IMR-90 (cell line): ENCODE results near the gene PMPCA. TPM values are rescaled to one million over a fixed set of nuclear protein-coding genes. Genes with fewer than 3 reads are reported as not detected.

Experiments
- ATAC-seq: fragments of 200-7000 bp; cut with Tn5 transposase; 2 replicates; pipeline ENCODE4 v1.9.1; 2020; ENCODE audit warnings: low read depth, mild to moderate bottlenecking, moderate library complexity
- BruUV-seq: library from RNA; stranded (reverse); fragments of 400-500 nt; replicated peaks from 2 replicates; lab custom pipeline; 2021; lab: Mats Ljungman, UMichigan
- CTCF ChIA-PET: fragments of 300-600 bp; formaldehyde crosslinking; extraction: SDS; loops from one replicate; lab custom pipeline; 2021; ENCODE audit warnings: antibody characterized with exemption; lab: Yijun Ruan, JAX
- POLR2A ChIA-PET: fragments of 300-600 bp; sonication (Branson Sonifier 250); formaldehyde crosslinking; loops from one replicate; lab custom pipeline; 2022; ENCODE audit warnings: antibody characterized with exemption; ENCODE audit not compliant: unreplicated experiment; lab: Charles Lee
- DNase-seq: peaks from one replicate; pipeline ENCODE4 v3.0.0; 2013
- H2AFZ ChIP-seq: replicated peaks from 2 replicates; pipeline ENCODE3; 2013; ENCODE audit warnings: low read length, mild to moderate bottlenecking; ENCODE audit not compliant: poor library complexity
- H2AK5ac ChIP-seq: 2 replicates; pipeline ENCODE4 v1.6.1; 2013; ENCODE audit warnings: low read depth, low read length, inconsistent platforms
- H2AK9ac ChIP-seq: replicated peaks from 2 replicates; pipeline ENCODE3; 2013; ENCODE audit warnings: mild to moderate bottlenecking, low read depth, low read length, moderate library complexity; ENCODE audit not compliant: poor library complexity
- H2BK120ac ChIP-seq: 2 replicates; pipeline ENCODE4 v1.6.1; 2013; ENCODE audit warnings: low read depth, low read length, inconsistent platforms
- H2BK15ac ChIP-seq: 3 replicates; pipeline ENCODE4 v1.6.1; 2013; ENCODE audit warnings: low read depth, low read length, inconsistent platforms
- H2BK20ac ChIP-seq: 2 replicates; pipeline ENCODE4 v1.6.1; 2013; ENCODE audit warnings: low read depth, mild to moderate bottlenecking, inconsistent platforms, low read length, moderate library complexity
- H2BK5ac ChIP-seq: 2 replicates; pipeline ENCODE4 v1.6.1; 2013; ENCODE audit warnings: mild to moderate bottlenecking, low read depth, low read length, inconsistent platforms; ENCODE audit not compliant: poor library complexity, severe bottlenecking
- H3K14ac ChIP-seq: replicated peaks from 2 replicates; pipeline ENCODE4 v1.6.1; 2013; ENCODE audit warnings: low read depth, low read length, inconsistent platforms
- H3K18ac ChIP-seq: 2 replicates; pipeline ENCODE4 v1.6.1; 2013; ENCODE audit warnings: low read depth, low read length, control low read depth
- H3K23ac ChIP-seq: 2 replicates; pipeline ENCODE4 v1.6.1; 2013; ENCODE audit warnings: low read depth, low read length, inconsistent platforms
- H3K27ac ChIP-seq: 2 replicates; pipeline ENCODE4 v1.5.1; 2013; ENCODE audit warnings: mild to moderate bottlenecking, control low read depth, low read length; ENCODE audit not compliant: insufficient read depth
- H3K27me3 ChIP-seq: 2 replicates; pipeline ENCODE4 v1.6.1; 2013; ENCODE audit warnings: low read length; ENCODE audit not compliant: control insufficient read depth, insufficient read depth
- H3K36me3 ChIP-seq: 2 replicates; pipeline ENCODE4 v1.6.1; 2013; ENCODE audit warnings: low read length, mixed read lengths; ENCODE audit not compliant: control insufficient read depth, insufficient read depth
- H3K4ac ChIP-seq: 2 replicates; pipeline ENCODE4 v1.6.1; 2013; ENCODE audit warnings: low read depth, low read length, inconsistent platforms
- H3K4me1 ChIP-seq: 2 replicates; pipeline ENCODE4 v1.6.1; 2013; ENCODE audit warnings: low read length, mixed read lengths; ENCODE audit not compliant: control insufficient read depth, insufficient read depth
- H3K4me2 ChIP-seq: 2 replicates; pipeline ENCODE4 v1.6.1; 2013; ENCODE audit warnings: low read depth, mild to moderate bottlenecking, control low read depth, low read length, moderate library complexity
- H3K4me3 ChIP-seq: 2 replicates; pipeline ENCODE4 v1.5.1; 2013; ENCODE audit warnings: low read depth, mild to moderate bottlenecking, control low read depth, low read length, moderate library complexity; ENCODE audit not compliant: insufficient read depth
- H3K56ac ChIP-seq: 2 replicates; pipeline ENCODE4 v1.6.1; 2013; ENCODE audit warnings: low read length, inconsistent platforms; ENCODE audit not compliant: insufficient read depth; ENCODE audit errors: extremely low read depth
- H3K79me1 ChIP-seq, 2 experiments: 2 replicates each; pipeline ENCODE4 v1.6.1; 2013; ENCODE audit warnings: low read length in 2 of 2, inconsistent platforms in 1 of 2, low read depth in 1 of 2
- H3K9ac ChIP-seq: 2 replicates; pipeline ENCODE4 v1.6.1; 2013; ENCODE audit warnings: low read depth, low read length, control low read depth
- H3K9me1 ChIP-seq: 2 replicates; pipeline ENCODE4 v1.6.1; 2013; ENCODE audit warnings: low read length, inconsistent platforms; ENCODE audit not compliant: insufficient read depth
- H3K9me3 ChIP-seq: 2 replicates; pipeline ENCODE4 v1.6.1; 2013; ENCODE audit warnings: low read length; ENCODE audit not compliant: control insufficient read depth, insufficient read depth
- H4K20me1 ChIP-seq: 2 replicates; pipeline ENCODE4 v1.6.1; 2013; ENCODE audit warnings: low read length, inconsistent platforms; ENCODE audit not compliant: insufficient read depth
- H4K5ac ChIP-seq: 2 replicates; pipeline ENCODE4 v1.6.1; 2013; ENCODE audit warnings: mild to moderate bottlenecking, low read depth, low read length, control low read depth
- H4K8ac ChIP-seq, 2 experiments: 2 replicates each; pipeline ENCODE4 v1.6.1; 2013; ENCODE audit warnings: low read depth in 2 of 2, low read length in 2 of 2, control low read depth in 1 of 2, inconsistent platforms in 1 of 2
- H4K91ac ChIP-seq: 2 replicates; pipeline ENCODE4 v1.6.1; 2013; ENCODE audit warnings: low read depth, low read length, inconsistent platforms; ENCODE audit not compliant: insufficient read depth
- BHLHE40 ChIP-seq: fragments of 150-350 bp; IDR thresholded peaks from 2 replicates; pipeline ENCODE4 v1.6.1; 2016; ENCODE audit warnings: mild to moderate bottlenecking, low read depth, low read length
- CTCF ChIP-seq: conservative IDR thresholded peaks from 2 replicates; pipeline ENCODE4 v1.5.1; 2012; ENCODE audit warnings: mild to moderate bottlenecking, low read depth, low read length, improper control_type of control experiment
- MAFK ChIP-seq: IDR thresholded peaks from 2 replicates; pipeline ENCODE4 v1.6.1; 2012; ENCODE audit warnings: low read depth, low read length, improper control_type of control experiment
- NFE2L2 ChIP-seq: fragments of 150-350 bp; IDR thresholded peaks from 2 replicates; pipeline ENCODE4 v1.6.1; 2016; ENCODE audit warnings: low read depth, mild to moderate bottlenecking, low read length
- POLR2A ChIP-seq: IDR thresholded peaks from 2 replicates; pipeline ENCODE4 v1.6.1; 2012; ENCODE audit warnings: mild to moderate bottlenecking, low read depth, low read length
- RCOR1 ChIP-seq: IDR thresholded peaks from 2 replicates; pipeline ENCODE4 v1.6.1; 2012; ENCODE audit warnings: mild to moderate bottlenecking, low read length, improper control_type of control experiment; ENCODE audit not compliant: insufficient replicate concordance
- RFX5 ChIP-seq: IDR thresholded peaks from 2 replicates; pipeline ENCODE4 v1.8.0; 2012; ENCODE audit warnings: low read depth, mild to moderate bottlenecking, low read length, moderate library complexity
- USF2 ChIP-seq: fragments of 150-350 bp; IDR thresholded peaks from 2 replicates; pipeline ENCODE4 v1.6.1; 2017; ENCODE audit warnings: mild to moderate bottlenecking, antibody characterized with exemption, low read length, low read depth
- WGBS, 2 experiments: methylation state at CpG; one replicate each; pipeline versions ENCODE4 v1.1.5 to v1.1.7; 2013; ENCODE audit warnings: missing lambda C conversion rate in 2 of 2; ENCODE audit not compliant: insufficient read length in 1 of 2; ENCODE audit errors: extremely low coverage in 2 of 2; 5-methylcytosine and 5-hydroxymethylcytosine counted together
- dilution Hi-C: fragments of 300-500 bp; cut with HindIII; formaldehyde crosslinking; loops from one replicate; pipeline ENCODE4 v1.14.3; 2018; ENCODE audit warnings: low sequenced_read_pairs; ENCODE audit not compliant: unreplicated experiment
- in situ Hi-C: fragments of 300-500 bp; cut with MboI; formaldehyde crosslinking; loops from 3 replicates; pipeline ENCODE4 v1.14.3; 2019; ENCODE audit warnings: low sequenced_read_pairs, inconsistent platforms, mixed read lengths
- intact Hi-C: fragments of 100-400 bp; cut with micrococcal nuclease; formaldehyde crosslinking; loops from 2 replicates; pipeline ENCODE4 v1.10.0; 2022
- polyA plus RNA-seq, 3 experiments: library from polyadenylated mRNA; depleted of rRNA; stranded (reverse); fragments of >200 nt; gene quantifications; 2 replicates each; pipeline ENCODE4 v1.2.3, GENCODE V29; 2012; ENCODE audit warnings: low replicate concordance in 1 of 3
- total RNA-seq: library from RNA; depleted of rRNA; stranded (reverse); fragments of >200 nt; gene quantifications from 2 replicates; pipeline ENCODE4 v1.2.3, GENCODE V29; 2012
- TF ChIP-seq, protein P1 (sequence below): fragments of 150-350 bp; IDR thresholded peaks from 2 replicates; pipeline ENCODE4 v1.6.1; 2016; ENCODE audit warnings: low read depth, mild to moderate bottlenecking, low read length, moderate library complexity, borderline replicate concordance

The PMPCA gene
- total and polyA plus RNA-seq, 2 of the 4 experiments (the other 2 are of a cell fraction): 62.6 to 95.8 TPM

- ATAC-seq (no peak), DNase-seq (no peak)
- H3K79me1 ChIP-seq: peaks cover 6 to 25% of the 10 kb centered on the region in 2 experiments; a peak in 3 of 4 replicates
- no peaks in the 10 kb centered on the region for H3K27me3 ChIP-seq
- no peak overlapping the region for H3K56ac ChIP-seq
- in situ Hi-C loops: no loop called here
- dilution Hi-C loops: no loop called here
- ChIA-PET CTCF (no interaction called here), POLR2A (no interaction called here)
- no peak overlapping the region for H4K8ac ChIP-seq
- intact Hi-C loops: no loop called here
- no peaks in the 10 kb centered on the region for H3K9me3 ChIP-seq
- H3K4ac ChIP-seq: no peak overlapping the region
- H2AK5ac ChIP-seq: no peak overlapping the region
- H3K23ac ChIP-seq: no peak overlapping the region
- H3K4me2 ChIP-seq: no peak overlapping the region
- no peak overlapping the region for H3K9ac ChIP-seq
- H3K9me1 ChIP-seq: no peaks in the 10 kb centered on the region
- H3K36me3 ChIP-seq: peaks cover 75% of the 10 kb centered on the region
- no peak overlapping the region for H3K14ac ChIP-seq
- 82% methylated on average over 3 of the region's 25 CpGs; no CpG with 5 or more reads in 1 of the 2 experiments for WGBS, 2 experiments
- no peak overlapping the region for H4K91ac ChIP-seq
- H4K5ac ChIP-seq: no peak overlapping the region
- no peak overlapping the region for H3K18ac ChIP-seq
- H4K20me1 ChIP-seq: peaks cover 14% of the 10 kb centered on the region
- H2BK20ac ChIP-seq: no peak overlapping the region
- H3K4me1 ChIP-seq: no peaks in the 10 kb centered on the region
- peak overlapping the region; percentile 20 for H2AK9ac ChIP-seq
- TF ChIP-seq, protein P1, sequence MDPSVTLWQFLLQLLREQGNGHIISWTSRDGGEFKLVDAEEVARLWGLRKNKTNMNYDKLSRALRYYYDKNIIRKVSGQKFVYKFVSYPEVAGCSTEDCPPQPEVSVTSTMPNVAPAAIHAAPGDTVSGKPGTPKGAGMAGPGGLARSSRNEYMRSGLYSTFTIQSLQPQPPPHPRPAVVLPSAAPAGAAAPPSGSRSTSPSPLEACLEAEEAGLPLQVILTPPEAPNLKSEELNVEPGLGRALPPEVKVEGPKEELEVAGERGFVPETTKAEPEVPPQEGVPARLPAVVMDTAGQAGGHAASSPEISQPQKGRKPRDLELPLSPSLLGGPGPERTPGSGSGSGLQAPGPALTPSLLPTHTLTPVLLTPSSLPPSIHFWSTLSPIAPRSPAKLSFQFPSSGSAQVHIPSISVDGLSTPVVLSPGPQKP: no peak
- TF ChIP-seq MAFK (no peak), NFE2L2 (no peak), BHLHE40 (no peak), CTCF (no peak), USF2 (no peak), RCOR1 (no peak), RFX5 (no peak), POLR2A (no peak)
- H2AFZ ChIP-seq: no peak overlapping the region
- H3K27ac ChIP-seq: no peak overlapping the region
- no TSS peak for BruUV-seq
- H2BK5ac ChIP-seq: no peak overlapping the region
- no peak overlapping the region for H3K4me3 ChIP-seq
- H2BK15ac ChIP-seq: no peak overlapping the region
- no peak overlapping the region for H2BK120ac ChIP-seq
Measured at GRCh38 chr9:136454026-136454796, 43.8 kb downstream of the PMPCA start.
